ENCODE data around the gene TGFB2.

TGFB2 gene

GRCh38 chr1:218414060-218414728 lies 69.1 kb downstream of the TGFB2 start:
- in situ Hi-C loops (cut with HindIII; ENCODE audit: low sequenced_read_pairs): no loop called here

GRCh38 chr1:218415726-218416125 lies 70.6 kb downstream of the TGFB2 start:
- in situ Hi-C loops (cut with HindIII; ENCODE audit: low sequenced_read_pairs): no loop called here

GRCh38 chr1:218421531-218421930 lies 76.4 kb downstream of the TGFB2 start:
- in situ Hi-C loops (cut with HindIII; ENCODE audit: low sequenced_read_pairs): no loop called here

- in situ Hi-C loops (cut with HindIII; ENCODE audit: low sequenced_read_pairs): no loop called here
These were observed 79.4 kb downstream of the TGFB2 start for GRCh38 chr1:218424502-218424901.

GRCh38 chr1:218425647-218426342 lies 80.7 kb downstream of the TGFB2 start:
- in situ Hi-C loops (cut with HindIII; ENCODE audit: low sequenced_read_pairs): no loop called here

- in situ Hi-C loops (cut with HindIII; ENCODE audit: low sequenced_read_pairs): no loop called here
These were observed 81.2 kb downstream of the TGFB2 start for GRCh38 chr1:218426343-218426657.

GRCh38 chr1:218429301-218429700 lies 84.2 kb downstream of the TGFB2 start:
- in situ Hi-C loops (cut with HindIII; ENCODE audit: low sequenced_read_pairs): no loop called here

GRCh38 chr1:218430346-218430745 lies 85.2 kb downstream of the TGFB2 start:
- in situ Hi-C loops (cut with HindIII; ENCODE audit: low sequenced_read_pairs): no loop called here

- in situ Hi-C loops (cut with HindIII; ENCODE audit: low sequenced_read_pairs): no loop called here
These were observed 85.7 kb downstream of the TGFB2 start for GRCh38 chr1:218430822-218431221.

GRCh38 chr1:218431476-218431875 lies 86.3 kb downstream of the TGFB2 start:
- in situ Hi-C loops (cut with HindIII; ENCODE audit: low sequenced_read_pairs): no loop called here

- in situ Hi-C loops (cut with HindIII; ENCODE audit: low sequenced_read_pairs): no loop called here
These were observed 88.6 kb downstream of the TGFB2 start for GRCh38 chr1:218433744-218434143.

- in situ Hi-C loops (cut with HindIII; ENCODE audit: low sequenced_read_pairs): no loop called here
These were observed 90.4 kb downstream of the TGFB2 start for GRCh38 chr1:218435528-218435927.

- in situ Hi-C loops (cut with HindIII; ENCODE audit: low sequenced_read_pairs): no loop called here
These were observed 91.2 kb downstream of the TGFB2 start for GRCh38 chr1:218436346-218436745.

- in situ Hi-C loops (cut with HindIII; ENCODE audit: low sequenced_read_pairs): no loop called here
These were observed 91.9 kb downstream of the TGFB2 start for GRCh38 chr1:218436997-218437396.

GRCh38 chr1:218439541-218440295 lies 94.6 kb downstream of the TGFB2 start:
- in situ Hi-C loops (cut with HindIII; ENCODE audit: low sequenced_read_pairs): no loop called here

- in situ Hi-C loops (cut with HindIII; ENCODE audit: low sequenced_read_pairs): no loop called here
These were observed 98.1 kb downstream of the TGFB2 start for GRCh38 chr1:218443255-218443654.

- in situ Hi-C loops (cut with HindIII; ENCODE audit: low sequenced_read_pairs): no loop called here
These were observed 99.0 kb downstream of the TGFB2 start for GRCh38 chr1:218444173-218444572.

GRCh38 chr1:218444588-218444987 lies 99.5 kb downstream of the TGFB2 start:
- in situ Hi-C loops (cut with HindIII; ENCODE audit: low sequenced_read_pairs): no loop called here

GRCh38 chr1:218447010-218447689 lies 102.0 kb downstream of the TGFB2 start:
- in situ Hi-C loops (cut with HindIII; ENCODE audit: low sequenced_read_pairs): no loop called here

- in situ Hi-C loops (cut with HindIII; ENCODE audit: low sequenced_read_pairs): no loop called here
These were observed 106.3 kb downstream of the TGFB2 start for GRCh38 chr1:218451415-218451814.

- in situ Hi-C loops (cut with HindIII; ENCODE audit: low sequenced_read_pairs): no loop called here
These were observed 109.7 kb downstream of the TGFB2 start for GRCh38 chr1:218454700-218455282.

Data from DLD1 (cell line).